NOMO-1 treated with dmso at 0.1 percent for 144 hours (cell line): ENCODE measurements around the gene SLC10A3.

Experiments
- DNase-seq: peaks from one replicate; lab custom pipeline; 2025; ENCODE audit not compliant: unreplicated experiment; lab: John Stamatoyannopoulos, UW

SLC10A3 gene

GRCh38 chrX:154441984-154442707 is 48.3 kb downstream of the SLC10A3 start:
- DNase-seq: no peak

- no peak for DNase-seq
Observed at GRCh38 chrX:154441564-154441963, 48.9 kb downstream of the SLC10A3 start.

- DNase-seq: no peak
Observed at GRCh38 chrX:154440623-154441357, 49.6 kb downstream of the SLC10A3 start.

GRCh38 chrX:154439841-154440240 is 50.6 kb downstream of the SLC10A3 start:
- DNase-seq: no peak

- no peak for DNase-seq
Observed at GRCh38 chrX:154437971-154438893, 52.2 kb downstream of the SLC10A3 start.
